BLaER1 (cell line): Measurements from ENCODE around the gene BUB1B.

ENCODE experiments used
- H3K27ac ChIP-seq: shearing (Covaris generic); formaldehyde crosslinking; 2 replicates; pipeline ENCODE4 v1.8.1; 2022
- H3K27me3 ChIP-seq: shearing (Covaris generic); formaldehyde crosslinking; 2 replicates; pipeline ENCODE4 v1.8.1; 2022
- H3K36me3 ChIP-seq: shearing (Covaris generic); formaldehyde crosslinking; 2 replicates; pipeline ENCODE4 v1.8.1; 2022
- H3K4me1 ChIP-seq: shearing (Covaris generic); formaldehyde crosslinking; 2 replicates; pipeline ENCODE4 v1.8.1; 2022
- H3K4me2 ChIP-seq: shearing (Covaris generic); formaldehyde crosslinking; 2 replicates; pipeline ENCODE4 v1.8.1; 2022
- H3K4me3 ChIP-seq: shearing (Covaris generic); formaldehyde crosslinking; 2 replicates; pipeline ENCODE4 v1.8.1; 2022
- H3K9ac ChIP-seq: shearing (Covaris generic); formaldehyde crosslinking; 2 replicates; pipeline ENCODE4 v1.8.1; 2022
- H3K9me3 ChIP-seq: shearing (Covaris generic); formaldehyde crosslinking; 2 replicates; pipeline ENCODE4 v1.8.1; 2022
- H4K20me1 ChIP-seq: shearing (Covaris generic); formaldehyde crosslinking; 2 replicates; pipeline ENCODE4 v1.8.1; 2022
- Cebpa-rat ChIP-seq: shearing (Covaris generic); IDR thresholded peaks from 2 replicates; pipeline ENCODE4 v1.8.1; 2022

BUB1B gene

GRCh38 chr15:40248006-40248783 is 87.3 kb downstream of the BUB1B start:
- H3K4me1 ChIP-seq: peaks cover 16% of the 10 kb centered on the region
- H3K36me3 ChIP-seq: no peaks in the 10 kb centered on the region
- no peak overlapping the region for H3K9ac ChIP-seq
- H3K4me2 ChIP-seq: no peak overlapping the region
- H3K27ac ChIP-seq: no peak overlapping the region
- H4K20me1 ChIP-seq: peaks cover 23% of the 10 kb centered on the region; the same call in 1 of the 2 replicates
- peaks cover 37% of the 10 kb centered on the region for H3K27me3 ChIP-seq
- H3K4me3 ChIP-seq: no peak overlapping the region
- no peaks in the 10 kb centered on the region for H3K9me3 ChIP-seq
- TF ChIP-seq Cebpa-rat: no peak

DNA sequence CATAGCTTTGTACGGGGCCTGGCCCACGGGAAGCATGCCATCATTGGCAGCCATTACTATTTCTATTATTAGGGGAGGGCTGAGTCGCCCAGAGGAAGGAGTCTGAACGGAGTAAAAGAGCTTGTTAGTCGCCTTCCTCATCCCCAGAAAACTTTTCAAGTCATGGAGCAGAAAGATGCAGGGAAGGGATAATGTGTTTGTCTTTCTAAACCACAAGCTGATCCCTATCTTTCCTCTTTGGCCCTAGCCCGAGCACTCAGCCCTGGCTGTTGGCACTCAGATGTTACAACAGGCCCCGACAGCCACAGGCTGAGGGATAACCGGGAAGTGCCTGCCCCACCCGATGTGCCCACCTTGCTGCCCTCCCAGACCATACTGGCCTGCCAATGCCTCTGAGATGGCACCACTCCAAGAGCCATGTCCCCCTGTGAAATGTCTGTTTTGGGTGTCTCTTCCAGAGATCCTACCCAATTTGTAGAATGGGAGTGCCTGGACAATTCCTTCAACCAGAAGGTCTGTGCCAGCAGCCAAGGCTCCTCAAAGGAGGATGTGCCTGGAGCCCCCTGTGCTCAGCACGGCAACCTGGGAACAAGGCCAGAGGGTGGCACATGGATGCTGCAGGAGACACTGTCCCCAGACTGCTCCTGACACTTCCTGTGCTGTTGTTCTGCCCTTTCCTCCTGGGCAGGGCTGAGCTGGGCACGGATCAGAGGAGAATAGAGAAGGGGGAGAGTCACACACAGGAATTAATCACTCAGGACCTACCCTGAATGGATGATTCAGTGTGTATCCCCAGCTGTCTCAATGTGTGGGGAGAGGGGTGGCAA is 88.8 kb downstream of the BUB1B start:
- Histone ChIP-seq H3K27ac (no peak overlapping the region), H4K20me1 (peaks cover 28% of the 10 kb centered on the region; the same call in 1 of the 2 replicates), H3K27me3 (peaks cover 52% of the 10 kb centered on the region), H3K4me3 (no peak overlapping the region), H3K4me2 (no peak overlapping the region), H3K9ac (no peak overlapping the region), H3K4me1 (peaks cover 19% of the 10 kb centered on the region), H3K36me3 (no peaks in the 10 kb centered on the region), H3K9me3 (no peaks in the 10 kb centered on the region)
- TF ChIP-seq Cebpa-rat: no peak

DNA sequence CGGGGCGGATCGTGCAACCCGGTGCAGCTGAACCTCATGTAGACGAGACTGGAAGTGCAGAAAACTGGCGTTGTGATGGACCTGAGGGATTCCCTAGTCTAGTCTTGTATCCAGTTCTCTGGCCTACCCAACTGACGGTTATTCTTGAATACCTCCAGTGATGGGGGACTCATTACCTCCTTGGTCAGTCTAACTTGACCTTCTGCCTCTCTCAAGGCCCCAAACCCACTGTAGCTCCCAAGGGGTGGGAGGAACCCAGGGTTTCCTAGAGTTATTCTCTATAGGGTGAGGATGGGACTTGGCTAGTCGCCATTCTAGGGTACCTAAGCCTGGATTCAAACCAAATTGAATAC is 89.4 kb downstream of the BUB1B start:
- Histone ChIP-seq H3K27ac (no peak overlapping the region), H3K4me2 (no peak overlapping the region), H3K27me3 (peaks cover 58% of the 10 kb centered on the region), H3K36me3 (no peaks in the 10 kb centered on the region), H4K20me1 (peaks cover 28% of the 10 kb centered on the region; the same call in 1 of the 2 replicates), H3K9me3 (no peaks in the 10 kb centered on the region), H3K9ac (no peak overlapping the region), H3K4me3 (no peak overlapping the region), H3K4me1 (peaks cover 20% of the 10 kb centered on the region)
- no peak for TF ChIP-seq Cebpa-rat

- H3K27me3 ChIP-seq: peaks cover 64% of the 10 kb centered on the region
Observed at GRCh38 chr15:40250771-40251483, 90.1 kb downstream of the BUB1B start.

DNA sequence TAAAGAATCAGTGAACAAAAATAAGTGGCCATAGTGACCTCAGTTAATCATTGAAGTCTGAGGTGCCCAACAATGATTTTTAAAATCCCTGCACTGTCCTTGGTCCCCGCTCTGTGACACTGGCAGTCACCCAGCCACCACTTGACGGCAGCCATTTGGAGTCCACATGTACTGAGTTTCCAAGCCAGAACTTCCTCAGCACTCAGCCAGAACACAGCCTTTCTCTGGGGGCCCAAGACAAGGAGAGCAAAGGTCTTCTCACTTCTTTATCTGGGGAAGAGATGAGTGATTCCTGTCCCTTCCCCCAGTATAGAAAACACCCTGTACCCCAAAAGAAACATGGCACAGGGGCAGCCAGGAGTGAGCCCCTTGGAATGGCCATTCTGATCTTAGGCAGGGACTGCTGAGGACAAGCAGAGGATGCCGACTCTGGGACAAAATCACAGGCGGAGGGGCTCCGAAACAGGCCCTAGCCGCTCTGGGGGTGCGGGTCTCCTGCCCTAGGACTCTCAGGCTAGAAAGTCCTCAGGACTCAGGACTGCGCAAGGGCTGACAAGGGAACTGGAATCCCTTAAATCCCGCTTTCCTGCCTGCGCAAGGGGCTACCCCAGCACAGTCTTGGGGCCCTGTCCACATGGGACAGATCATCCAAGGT is 90.7 kb downstream of the BUB1B start:
- Histone ChIP-seq H3K27me3 (peaks cover 64% of the 10 kb centered on the region), H4K20me1 (peaks cover 28% of the 10 kb centered on the region; the same call in 1 of the 2 replicates), H3K27ac (no peak overlapping the region), H3K4me1 (peaks cover 33% of the 10 kb centered on the region), H3K36me3 (no peaks in the 10 kb centered on the region), H3K4me3 (no peak overlapping the region), H3K9me3 (no peaks in the 10 kb centered on the region), H3K9ac (no peak overlapping the region), H3K4me2 (no peak overlapping the region)
- no peak for TF ChIP-seq Cebpa-rat

More at GRCh38 chr15:40250771-40251483, 90.1 kb downstream of the BUB1B start:
- peaks cover 27% of the 10 kb centered on the region for H3K4me1 ChIP-seq
- H3K27ac ChIP-seq: no peak overlapping the region
- H3K4me2 ChIP-seq: no peak overlapping the region
- no peak overlapping the region for H3K9ac ChIP-seq
- H4K20me1 ChIP-seq: peaks cover 28% of the 10 kb centered on the region; the same call in 1 of the 2 replicates
- no peaks in the 10 kb centered on the region for H3K36me3 ChIP-seq
- H3K4me3 ChIP-seq: no peak overlapping the region
- H3K9me3 ChIP-seq: no peaks in the 10 kb centered on the region
- TF ChIP-seq Cebpa-rat: no peak

GRCh38 chr15:40252141-40252437 is 91.2 kb downstream of the BUB1B start:
- H3K9ac ChIP-seq: no peak overlapping the region
- no peaks in the 10 kb centered on the region for H3K36me3 ChIP-seq
- H3K9me3 ChIP-seq: no peaks in the 10 kb centered on the region
- no peak overlapping the region for H3K27ac ChIP-seq
- H3K27me3 ChIP-seq: peaks cover 64% of the 10 kb centered on the region
- H4K20me1 ChIP-seq: peaks cover 28% of the 10 kb centered on the region; the same call in 1 of the 2 replicates
- peaks cover 29% of the 10 kb centered on the region for H3K4me1 ChIP-seq
- H3K4me3 ChIP-seq: peak overlapping the region; percentile 62
- H3K4me2 ChIP-seq: peak overlapping the region; percentile 84; the same call in 1 of the 2 replicates
- TF ChIP-seq Cebpa-rat: no peak

DNA sequence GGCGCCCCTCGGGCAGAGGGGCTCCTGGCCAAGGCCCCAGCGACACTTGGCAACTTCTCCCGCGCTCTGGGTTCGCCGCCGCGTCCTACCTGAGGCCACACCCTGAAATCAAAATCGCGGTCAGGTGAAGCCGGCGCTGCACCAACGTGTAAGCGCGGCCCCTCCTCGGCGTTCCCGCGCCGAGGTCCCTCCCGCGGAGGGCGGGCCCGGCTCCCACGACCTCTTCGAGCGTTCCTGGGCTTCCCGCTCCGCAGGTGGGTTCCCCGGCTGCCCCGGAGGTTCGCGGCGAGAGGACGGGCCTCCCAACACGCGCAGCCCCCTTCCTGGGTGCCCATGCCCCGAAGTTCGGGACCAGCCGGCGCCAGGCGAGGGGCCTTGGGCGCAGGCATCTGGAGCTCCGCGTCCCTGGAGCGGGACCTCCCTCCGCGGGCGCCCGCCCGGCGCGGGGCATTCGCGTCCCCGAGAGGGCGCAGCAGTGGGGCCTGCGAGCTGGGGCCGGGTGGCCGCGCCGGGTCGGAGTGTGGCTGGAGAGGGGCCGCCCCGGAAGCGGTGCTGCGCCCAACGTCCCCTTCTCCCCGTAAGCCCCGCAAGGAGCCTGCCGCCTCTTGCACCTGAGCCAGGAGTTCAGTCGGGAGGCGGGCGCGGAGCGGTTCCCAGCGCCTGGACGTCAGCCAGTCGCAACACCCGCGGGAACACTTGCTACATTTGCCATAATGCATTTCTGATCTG is 91.7 kb downstream of the BUB1B start:
- H3K36me3 ChIP-seq: no peaks in the 10 kb centered on the region
- peak overlapping the region; percentile 62 for H3K4me3 ChIP-seq
- H3K4me2 ChIP-seq: peak overlapping the region; percentile 84
- H3K4me1 ChIP-seq: peaks cover 26% of the 10 kb centered on the region
- H3K9me3 ChIP-seq: no peaks in the 10 kb centered on the region
- no peak overlapping the region for H3K27ac ChIP-seq
- H3K27me3 ChIP-seq: peaks cover 64% of the 10 kb centered on the region
- no peak for TF ChIP-seq Cebpa-rat
- no peak overlapping the region for H3K9ac ChIP-seq
- H4K20me1 ChIP-seq: peaks cover 28% of the 10 kb centered on the region; the same call in 1 of the 2 replicates

GRCh38 chr15:40253167-40253790 is 92.4 kb downstream of the BUB1B start:
- Histone ChIP-seq H3K9ac (no peak overlapping the region), H3K4me2 (peak overlapping the region; percentile 84), H3K27me3 (peaks cover 64% of the 10 kb centered on the region), H3K27ac (no peak overlapping the region), H3K4me3 (peak overlapping the region; percentile 62), H3K4me1 (peaks cover 26% of the 10 kb centered on the region), H4K20me1 (peaks cover 28% of the 10 kb centered on the region; the same call in 1 of the 2 replicates), H3K9me3 (no peaks in the 10 kb centered on the region), H3K36me3 (no peaks in the 10 kb centered on the region)
- TF ChIP-seq Cebpa-rat: no peak
